SK-N-DZ (cell line): ENCODE measurements around the gene ROMO1.
"Not testable (repeated sequence)": the region's sequence is repeated elsewhere in the genome, so short reads cannot be mapped to it uniquely, and the experiment has no call there.

Experiments
- DNase-seq: peaks from one replicate; pipeline ENCODE4 v3.0.0-alpha.2; 2015; ENCODE audit warnings: low spot score

Gene ROMO1

DNA sequence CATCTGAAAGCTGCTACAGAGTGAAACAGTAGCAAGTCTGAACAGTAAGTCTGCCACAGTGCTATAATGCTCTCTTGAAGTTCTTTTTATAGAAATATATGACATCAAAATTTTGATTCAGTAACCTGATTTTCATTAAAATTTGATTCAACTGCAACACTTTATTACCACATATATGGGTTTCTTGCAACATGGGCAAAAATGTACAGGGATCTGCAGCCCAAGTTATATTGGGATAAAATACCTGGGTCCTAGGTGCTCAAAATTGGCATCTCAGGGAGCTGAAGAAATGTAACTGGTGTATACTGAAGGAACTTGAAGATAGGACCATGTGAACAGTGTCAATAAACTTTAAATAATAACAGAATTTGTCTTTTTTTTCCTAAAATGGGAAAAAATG lies 10.8 kb downstream of the ROMO1 start:
- no peak for DNase-seq

DNA sequence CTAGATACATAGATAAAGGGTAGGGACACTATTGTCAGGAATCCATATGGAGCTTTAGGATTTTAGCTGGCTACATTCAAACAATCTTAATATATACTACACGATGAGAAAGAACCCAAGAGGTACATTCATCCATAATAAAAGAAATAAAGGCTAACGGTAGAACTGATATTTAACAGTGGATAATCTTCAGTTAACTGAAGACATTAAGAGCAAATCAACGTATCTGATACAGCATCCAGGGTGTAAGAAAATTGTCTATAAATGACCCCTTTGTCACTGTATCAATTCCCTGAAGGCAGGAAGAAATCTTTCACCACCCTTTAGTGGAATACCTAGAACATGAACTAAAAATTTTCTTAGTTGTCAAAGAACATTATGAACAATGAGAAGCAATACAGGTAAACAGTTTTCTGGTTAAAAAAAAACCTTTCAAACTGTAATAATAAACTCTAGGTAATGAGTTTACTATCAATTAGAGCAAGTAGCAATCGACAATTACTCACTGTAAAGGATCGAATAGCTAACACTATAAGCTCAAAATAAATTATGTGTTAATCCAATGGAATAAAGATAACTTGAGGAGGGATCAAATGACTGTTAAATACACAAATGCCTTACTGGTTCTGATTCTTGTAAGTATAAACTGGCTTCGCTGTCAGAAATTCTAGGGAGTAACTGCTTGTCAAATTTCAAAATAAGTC lies 11.8 kb downstream of the ROMO1 start:
- no peak for DNase-seq

DNA sequence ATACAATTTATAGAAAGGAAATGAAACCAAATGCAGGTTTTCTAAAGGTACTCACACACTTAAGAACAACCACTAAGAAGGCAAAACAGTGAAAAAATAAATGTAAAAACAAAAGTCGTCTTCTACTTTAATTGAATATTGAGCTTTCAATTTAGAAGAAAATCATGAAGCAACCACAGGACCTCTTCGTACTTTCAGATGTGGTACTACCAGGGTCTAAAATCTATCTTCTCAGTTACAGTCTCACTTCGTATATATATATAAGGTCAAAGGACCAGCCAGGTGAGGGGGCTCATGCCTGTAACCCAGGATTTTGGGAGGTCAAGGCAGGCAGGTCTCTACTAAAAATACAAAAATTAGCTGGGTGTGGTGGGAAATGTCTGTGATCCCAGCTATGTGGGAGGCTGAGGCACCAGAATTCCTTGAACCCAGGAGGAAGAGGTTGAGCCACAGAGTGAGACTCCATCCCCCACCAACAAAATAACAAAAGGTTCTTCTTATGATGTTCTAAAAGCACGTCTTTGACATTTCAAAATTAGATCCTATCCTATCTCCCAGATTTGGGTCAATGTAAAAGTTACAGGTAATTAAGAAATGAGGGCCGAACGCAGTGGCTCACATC lies 12.5 kb downstream of the ROMO1 start:
- DNase-seq = no peak

DNA sequence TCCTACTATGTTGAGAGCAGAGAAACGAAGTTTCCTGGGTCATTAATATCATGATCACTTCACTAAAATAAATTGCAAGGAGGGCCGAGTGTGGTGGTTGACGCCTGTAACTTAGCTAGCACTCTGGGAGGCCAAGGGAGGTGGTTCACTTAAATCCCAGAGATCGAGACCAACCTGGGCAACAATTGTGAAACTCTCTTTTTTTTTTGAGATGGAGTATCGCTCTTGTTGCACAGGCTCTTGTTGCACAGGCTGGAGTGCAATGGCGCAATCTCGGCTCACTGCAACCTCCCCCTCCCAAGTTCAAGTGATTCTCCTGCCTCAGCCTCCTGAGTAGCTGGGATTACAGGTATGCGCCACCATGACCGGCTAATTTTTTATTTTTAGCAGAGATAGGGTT lies 13.9 kb downstream of the ROMO1 start:
- DNase-seq = not testable (repeated sequence)

DNA sequence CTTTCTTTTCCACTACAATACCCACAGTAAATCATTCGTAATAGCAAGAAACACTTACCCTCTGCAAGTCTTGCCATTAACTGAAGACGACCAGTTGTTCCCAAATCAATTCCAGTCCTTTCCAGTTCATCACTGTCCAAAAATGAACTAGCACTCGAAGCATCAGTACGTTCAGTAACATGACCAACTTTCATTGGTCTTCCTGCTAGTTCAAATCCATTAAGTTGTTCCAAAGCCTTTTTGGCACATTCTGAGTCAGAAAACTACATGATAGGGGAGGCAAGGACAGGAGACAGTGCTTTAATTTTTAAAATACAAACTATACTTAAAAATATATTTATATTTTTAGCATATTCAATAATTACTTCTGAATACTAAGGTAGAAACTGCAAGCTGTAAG lies 14.9 kb downstream of the ROMO1 start:
- DNase-seq = no peak

DNA sequence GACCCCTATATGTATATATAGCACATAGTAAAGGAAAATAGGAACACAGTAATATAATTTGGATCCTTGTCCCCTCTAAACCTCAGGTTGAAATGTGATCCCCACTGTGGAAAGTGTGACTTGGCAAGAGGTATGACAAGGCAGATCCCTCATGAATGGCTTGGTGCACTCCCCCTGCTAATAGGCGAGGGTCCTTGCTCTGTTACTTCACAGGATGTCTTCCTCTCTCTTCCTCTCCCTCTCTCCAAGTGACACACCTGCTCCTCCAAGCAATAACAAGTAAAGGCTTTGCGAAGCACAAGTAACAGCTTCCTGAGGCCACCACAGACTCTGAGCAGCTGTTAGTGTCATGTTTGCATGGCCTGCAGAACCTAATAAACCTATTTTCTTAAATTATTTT lies 16.4 kb downstream of the ROMO1 start:
- no peak for DNase-seq

DNA sequence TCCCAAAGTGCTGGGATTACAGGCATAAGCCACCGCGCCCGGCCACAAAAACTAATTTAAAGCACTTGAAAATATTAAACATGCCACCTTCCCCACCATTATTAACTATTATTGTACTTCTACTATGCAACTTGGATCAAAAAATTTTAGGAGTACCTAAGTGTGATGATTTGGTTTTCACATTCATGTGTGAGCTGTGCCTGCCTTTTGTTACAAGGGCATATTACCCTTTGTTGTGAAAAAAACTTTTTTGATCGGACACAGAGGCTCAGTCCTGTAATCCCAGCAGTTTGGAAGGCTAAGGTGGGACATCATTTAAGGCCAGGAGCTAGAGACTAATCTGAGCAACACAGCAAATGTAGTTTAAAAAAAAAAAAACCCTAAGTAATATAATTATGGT lies 17.1 kb downstream of the ROMO1 start:
- DNase-seq = no peak

DNA sequence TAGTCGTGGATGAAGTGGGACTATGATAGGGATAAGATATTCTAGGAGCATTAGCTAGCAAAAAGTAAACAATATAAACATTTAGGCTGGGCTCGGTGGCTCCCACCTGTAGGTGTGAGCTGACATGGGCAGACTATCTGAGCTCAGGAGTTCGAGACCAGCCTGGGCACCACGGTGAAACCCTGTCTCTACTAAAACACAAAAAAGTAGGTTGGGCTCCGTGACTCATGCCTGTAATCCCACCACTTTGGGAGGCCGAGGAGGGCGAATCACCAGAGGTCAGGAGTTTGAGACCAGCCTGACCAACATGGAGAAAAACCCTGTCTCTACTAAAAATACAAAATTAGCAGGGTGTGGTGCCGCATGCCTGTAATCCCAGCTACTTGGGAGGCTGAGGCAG lies 19.1 kb downstream of the ROMO1 start:
- not testable (repeated sequence) for DNase-seq

DNA sequence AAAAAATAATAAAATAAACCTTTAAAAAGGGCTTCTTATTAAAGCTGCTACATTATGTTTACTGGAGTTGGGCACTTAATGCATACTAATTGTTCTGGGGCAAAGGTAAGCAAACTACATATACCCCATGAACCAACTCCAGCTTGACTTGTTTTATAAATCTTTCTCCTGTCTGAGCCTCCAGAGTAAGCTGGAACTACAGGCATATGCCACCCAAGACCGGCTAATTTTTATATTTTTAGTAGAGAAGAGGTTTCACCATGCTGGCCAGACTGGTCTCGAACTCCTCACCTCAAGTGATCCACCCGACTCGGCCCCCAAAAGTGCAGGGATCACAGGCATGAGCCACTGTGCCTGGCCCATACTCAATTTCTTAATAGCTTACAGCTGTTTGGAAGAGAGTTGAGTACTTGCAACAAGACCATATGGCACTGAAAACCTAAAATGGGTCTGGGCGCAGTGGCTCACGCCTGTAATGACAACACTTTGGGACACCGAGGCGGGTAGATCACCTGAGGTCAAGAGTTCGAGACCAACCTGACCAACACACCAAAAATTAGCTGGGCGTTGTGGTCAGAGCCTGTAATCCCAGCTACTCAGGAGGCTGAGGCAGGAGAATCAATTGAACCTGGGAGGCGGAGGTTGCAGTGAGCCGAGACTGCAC lies 19.9 kb downstream of the ROMO1 start:
- DNase-seq = no peak

DNA sequence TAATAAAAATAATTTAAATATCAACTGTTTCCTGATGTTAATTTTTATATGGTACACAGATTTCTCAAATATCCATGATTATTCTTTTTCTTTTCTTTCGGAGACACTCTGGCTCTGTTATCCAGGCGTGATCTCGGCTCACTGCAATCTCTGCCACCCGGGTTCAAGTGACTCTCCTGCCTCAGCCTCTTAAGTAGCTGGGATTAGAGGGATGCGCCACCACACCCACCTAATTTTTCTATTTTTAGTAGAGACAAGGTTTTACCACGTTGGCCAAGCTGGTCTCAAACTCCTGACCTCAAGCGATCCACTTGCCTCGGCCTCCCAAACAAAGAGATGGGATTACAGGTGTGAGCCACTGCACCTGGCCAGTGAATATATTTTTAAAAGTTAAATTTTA lies 20.5 kb downstream of the ROMO1 start:
- DNase-seq = no peak

DNA sequence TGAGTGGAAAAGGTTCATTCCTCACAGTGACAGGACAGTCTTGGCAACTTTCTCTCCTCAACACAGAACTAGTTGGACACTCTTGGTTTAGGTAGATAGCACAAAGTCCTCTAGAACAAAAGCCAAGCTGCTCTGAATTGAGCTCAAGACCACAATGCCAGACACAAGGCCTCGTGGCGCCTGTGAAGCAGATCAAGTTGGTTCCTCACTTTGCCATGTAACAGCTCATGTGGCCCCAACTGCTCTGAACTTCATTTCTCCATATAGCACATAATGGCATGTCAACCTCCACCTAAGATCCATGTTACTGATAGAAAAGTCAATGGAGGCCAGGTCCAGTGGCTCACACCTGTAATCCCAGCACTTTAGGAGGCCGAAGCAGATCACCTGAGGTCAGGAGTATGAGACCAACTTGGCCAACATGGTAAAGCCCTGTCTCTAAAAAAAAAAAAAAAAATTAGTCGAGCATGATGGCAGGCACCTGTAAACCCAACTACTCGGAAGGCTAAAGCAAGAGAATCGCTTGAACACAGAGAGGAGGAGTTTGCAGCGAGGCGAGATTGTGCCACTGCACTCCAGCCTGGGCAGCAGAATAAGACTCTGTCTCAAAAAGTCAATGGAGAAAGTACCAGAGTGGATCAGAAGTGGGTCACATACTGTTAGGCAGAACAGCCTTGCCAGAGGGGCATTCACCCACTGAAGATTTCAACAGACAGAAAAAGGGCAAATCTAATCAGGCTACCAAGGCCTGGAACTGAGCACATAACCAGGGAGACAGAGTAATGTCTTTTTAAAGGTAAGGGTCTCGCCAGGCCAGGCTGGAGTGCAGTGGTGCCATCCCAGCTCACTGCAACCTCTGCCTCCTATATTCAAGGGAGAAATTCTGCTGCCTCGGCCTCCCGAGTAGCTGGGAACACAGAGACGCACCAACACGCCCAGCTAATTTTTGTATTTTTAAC lies 21.2 kb downstream of the ROMO1 start:
- DNase-seq = no peak

DNA sequence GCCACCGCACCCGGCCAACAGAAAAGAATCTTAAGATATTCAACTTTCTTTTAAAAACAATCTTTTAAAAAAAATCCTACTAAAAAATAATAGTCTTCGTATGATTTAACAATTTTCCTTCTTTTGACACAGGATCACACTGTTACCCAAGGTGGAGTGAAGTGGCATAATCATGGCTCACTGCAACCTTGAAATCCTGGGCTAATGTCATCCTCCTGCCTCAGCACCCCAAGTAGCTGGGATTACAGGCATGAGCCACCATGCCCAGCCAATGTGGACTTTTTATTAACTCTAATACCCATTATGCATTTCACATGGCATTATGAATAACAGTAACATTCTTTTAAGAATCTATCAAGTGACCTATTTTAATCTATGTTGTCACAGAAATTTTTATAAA lies 22.0 kb downstream of the ROMO1 start:
- no peak for DNase-seq

DNA sequence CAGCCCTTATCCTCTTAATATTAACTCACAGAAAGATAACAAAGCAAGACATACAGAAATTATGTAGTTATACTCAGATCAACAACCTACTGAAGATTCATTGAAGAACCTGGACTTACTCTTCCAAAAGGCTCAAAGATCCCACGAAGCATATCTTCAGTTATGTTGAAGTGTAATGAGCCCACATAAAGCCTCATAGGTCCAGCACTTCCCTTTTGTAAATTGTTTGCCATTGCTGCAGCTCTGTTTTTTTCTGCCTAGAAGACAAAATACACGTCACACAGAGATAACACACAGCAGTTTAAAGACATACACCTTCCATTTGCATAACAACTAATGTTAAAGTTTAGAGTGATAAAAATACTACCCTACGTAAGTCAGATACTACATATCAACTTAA lies 22.4 kb downstream of the ROMO1 start:
- DNase-seq = no peak

DNA sequence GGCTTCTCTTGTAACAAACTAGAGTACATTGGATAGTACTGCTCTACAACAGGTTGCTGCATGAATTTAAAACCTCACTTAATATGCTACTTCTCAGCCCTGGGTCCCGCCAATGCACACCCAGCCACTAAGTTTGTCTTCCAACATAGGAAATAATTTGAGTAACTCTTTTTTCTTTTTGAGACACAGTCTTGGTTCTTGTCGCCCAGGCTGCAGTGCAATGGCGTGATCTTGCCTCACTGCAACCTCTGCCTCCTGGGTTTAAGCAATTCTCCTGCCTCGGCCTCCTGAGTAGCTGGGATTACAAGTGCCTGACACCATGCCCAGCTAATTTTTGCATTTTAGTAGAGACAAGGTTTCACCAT lies 24.1 kb downstream of the ROMO1 start:
- DNase-seq = not testable (repeated sequence)

DNA sequence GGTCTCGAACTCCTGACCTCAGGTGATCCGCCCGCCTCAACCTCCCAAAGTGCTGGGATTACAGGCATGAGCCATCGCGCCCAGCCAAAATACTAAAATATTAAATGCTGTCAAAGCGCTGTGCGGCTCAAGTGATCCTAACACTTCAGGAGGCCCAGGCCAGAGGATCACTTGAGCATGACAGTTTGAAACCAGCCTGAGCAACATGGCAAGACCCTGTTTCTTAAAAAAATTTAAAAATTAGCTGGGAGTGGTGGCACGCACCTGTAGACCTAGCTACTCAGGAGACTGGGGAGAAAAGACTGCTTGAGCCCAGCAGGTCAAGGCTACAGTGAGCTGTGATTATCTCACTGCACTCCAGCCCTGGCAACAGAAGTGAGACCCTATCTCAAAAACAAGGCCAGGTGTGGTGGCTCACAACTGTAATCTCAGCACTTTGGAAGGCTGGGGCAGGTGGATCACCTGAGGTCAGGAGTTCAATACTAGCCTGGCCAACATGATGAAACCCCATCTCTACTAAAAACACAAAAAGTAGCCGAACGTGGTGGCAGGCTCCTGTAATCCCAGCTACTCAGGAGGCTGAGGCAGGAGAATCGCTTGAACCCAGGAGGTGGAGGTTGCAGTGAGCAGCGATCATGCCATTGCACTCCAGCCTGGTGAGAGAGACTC lies 24.6 kb downstream of the ROMO1 start:
- DNase-seq = not testable (repeated sequence)

DNA sequence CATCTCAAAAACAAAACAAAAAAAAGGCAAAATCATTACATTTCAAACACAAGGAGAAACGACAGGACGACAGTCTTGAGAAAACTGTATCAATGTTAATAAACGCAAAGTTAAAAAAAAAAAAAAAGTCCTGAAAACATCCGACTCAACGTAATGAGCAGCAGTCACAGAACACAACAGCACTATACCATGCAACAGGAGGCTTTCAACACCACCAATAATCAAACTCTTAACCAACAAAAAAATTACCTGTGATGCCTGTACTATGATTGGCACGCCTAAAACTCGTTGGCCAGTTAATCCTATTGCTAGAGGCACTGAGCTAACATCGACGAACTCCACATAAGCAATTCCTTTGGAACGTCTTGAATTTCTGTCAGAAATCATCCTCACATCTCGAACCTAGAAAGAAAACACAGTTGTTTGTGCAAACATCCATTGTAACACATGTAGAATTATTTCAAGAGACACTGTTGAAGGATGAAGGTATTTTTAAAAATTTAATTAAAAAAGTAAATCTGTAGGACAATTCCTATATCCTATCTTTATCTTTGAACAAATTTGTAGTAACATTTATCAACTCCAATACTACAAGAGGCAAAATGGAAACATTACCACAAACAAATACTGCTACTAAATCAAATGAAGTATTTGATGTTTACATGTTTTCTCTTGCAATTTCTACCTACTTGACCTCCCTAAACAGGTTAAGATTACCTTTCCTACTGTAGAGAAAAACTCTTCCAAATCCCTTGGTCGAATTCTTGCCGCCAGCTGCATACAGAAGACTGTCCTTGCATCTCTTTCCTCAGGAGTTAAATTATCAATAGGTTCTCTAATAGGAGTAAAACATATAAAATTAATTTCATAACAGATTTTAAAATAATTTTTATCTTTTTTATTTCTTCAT lies 25.4 kb downstream of the ROMO1 start:
- DNase-seq = no peak

DNA sequence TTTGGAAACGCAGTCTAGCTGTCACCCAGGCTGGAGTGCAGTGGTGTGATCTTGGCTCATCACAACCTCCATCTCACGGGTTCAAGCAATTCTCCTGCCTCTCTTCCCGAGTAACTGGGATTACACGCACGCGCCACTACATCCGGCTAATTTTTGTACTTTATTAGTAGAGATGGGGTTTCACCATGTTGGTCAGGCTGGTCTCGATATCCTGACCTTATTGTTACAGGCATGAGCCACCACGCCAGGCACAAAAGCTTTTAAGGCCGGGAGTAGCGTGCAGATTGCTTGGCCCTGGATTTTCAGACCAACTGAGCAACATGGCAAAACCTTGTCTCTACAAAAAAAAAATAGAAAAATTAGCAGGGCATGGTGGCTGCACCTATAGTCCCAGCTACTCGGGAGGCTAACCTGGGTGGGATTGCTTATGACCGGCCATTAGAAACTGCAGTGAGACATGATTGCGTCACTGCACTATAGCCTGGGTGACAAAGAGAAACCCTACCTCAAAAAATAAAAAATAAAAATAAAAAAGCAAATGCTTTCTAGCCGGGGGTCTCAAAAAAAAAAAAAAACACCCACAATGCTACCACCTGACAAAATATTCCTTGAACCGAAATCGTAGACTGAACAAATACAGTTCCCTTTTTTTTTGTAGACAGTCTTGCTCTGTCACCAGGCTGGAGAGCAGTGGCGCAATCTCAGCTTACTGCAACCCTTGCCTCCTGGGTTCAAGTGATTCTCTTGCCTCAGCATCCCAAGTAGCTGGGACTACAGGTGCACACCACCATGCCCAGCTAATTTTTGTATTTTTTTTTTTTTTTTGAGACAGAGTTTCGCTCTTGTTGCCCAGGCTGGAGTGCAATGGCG lies 27.9 kb downstream of the ROMO1 start:
- DNase-seq = no peak

DNA sequence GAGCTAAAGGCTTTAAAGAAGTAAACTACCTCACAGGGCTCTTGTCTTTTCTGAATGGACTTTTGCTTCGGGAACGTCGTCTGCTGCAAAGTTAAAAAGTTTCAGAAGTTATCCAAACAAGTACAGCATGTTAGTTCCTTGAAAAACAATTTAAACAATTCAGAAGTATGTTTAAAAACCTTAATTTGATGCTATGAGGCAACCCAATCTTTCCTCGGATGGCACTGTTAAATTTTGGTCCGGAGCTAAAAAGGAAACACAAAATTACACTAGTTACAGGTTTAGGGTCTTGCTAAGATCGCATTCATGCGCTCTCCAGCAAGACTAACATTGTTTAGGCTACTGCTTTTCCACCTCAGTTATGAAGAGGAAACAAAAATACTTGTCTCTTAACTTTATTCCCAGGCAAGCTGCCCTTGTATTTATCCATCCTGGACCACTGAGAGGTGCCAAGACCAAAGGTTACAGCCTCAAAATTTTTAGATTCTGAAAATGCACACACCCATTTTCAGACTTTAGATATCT lies 30.1 kb downstream of the ROMO1 start:
- no peak for DNase-seq
